HCT116 (cell line): Measurements from ENCODE around the gene PTPRA. TPM values are rescaled to one million over a fixed set of nuclear protein-coding genes. Genes with fewer than 3 reads are reported as not detected.

Experiments used
- ATAC-seq: fragments of 200-7000 bp; cut with Tn5 transposase; 2 replicates; pipeline ENCODE4 v1.9.1; 2020; ENCODE audit warnings: mild to moderate bottlenecking, moderate library complexity
- BruUV-seq: library from RNA; stranded (reverse); fragments of 400-500 nt; replicated peaks from 2 replicates; lab custom pipeline; 2021; lab: Mats Ljungman, UMichigan
- CTCF ChIA-PET: fragments of 300-600 bp; sonication (Branson Sonifier 250); formaldehyde crosslinking; loops from one replicate; lab custom pipeline; 2021; ENCODE audit warnings: antibody characterized with exemption; lab: Charles Lee
- POLR2A ChIA-PET: fragments of 300-600, 350-600 bp; sonication (Branson Sonifier 250); formaldehyde crosslinking; loops from one replicate; lab custom pipeline; 2021; ENCODE audit warnings: antibody characterized with exemption; lab: Charles Lee
- RAD21 ChIA-PET, 2 experiments: fragments of 300-600 bp; sonication (Branson Sonifier 250); formaldehyde crosslinking; loops; one replicate each; lab custom pipeline; 2023; ENCODE audit warnings: low total read pairs in 2 of 2; ENCODE audit not compliant: uncharacterized antibody in 2 of 2, unreplicated experiment in 2 of 2, low non-redundant PET in 1 of 2; lab: Charles Lee
- DNase-seq: peaks from one replicate; pipeline ENCODE4 v3.0.0-alpha.2; 2010; ENCODE audit warnings: low read depth, low spot score
- H2AFZ ChIP-seq: fragments of 200-600 bp; shearing (Covaris generic), sonication (generic); 2 replicates; pipeline ENCODE4 v1.6.1; 2017; ENCODE audit warnings: low read depth, mixed run types, mixed read lengths, antibody characterized with exemption, low read length; ENCODE audit not compliant: poor library complexity, severe bottlenecking
- H3K27ac ChIP-seq: 2 replicates; pipeline ENCODE4 v1.5.1; 2012; ENCODE audit warnings: low read depth, low read length
- H3K27me3 ChIP-seq: fragments of 200-600 bp; sonication (generic); 2 replicates; pipeline ENCODE4 v1.6.1; 2016; ENCODE audit warnings: mixed run types, low read length, mixed read lengths; ENCODE audit not compliant: insufficient read depth
- H3K36me3 ChIP-seq, 2 experiments: fragments of 200-500 bp in 1 of 2; fragments of 200-600 bp in 1 of 2; sonication (Bioruptor generic) in 1 of 2; sonication (generic) in 1 of 2; 2 replicates each; pipeline versions ENCODE4 v1.5.1 to v1.6.1; 2014 to 2016; ENCODE audit warnings: low read length in 2 of 2, inconsistent platforms in 1 of 2, mixed read lengths in 1 of 2, mixed run types in 1 of 2; ENCODE audit not compliant: insufficient read depth in 2 of 2, control insufficient read depth in 1 of 2
- H3K4me1 ChIP-seq, 2 experiments: fragments of 200-600 bp in 1 of 2; sonication (generic) in 1 of 2; 2 replicates each; pipeline versions ENCODE4 v1.5.1 to v1.6.1; 2012 to 2017; ENCODE audit warnings: low read length in 2 of 2, inconsistent platforms in 1 of 2, mild to moderate bottlenecking in 1 of 2, mixed read lengths in 1 of 2, mixed run types in 1 of 2, moderate library complexity in 1 of 2; ENCODE audit not compliant: insufficient read depth in 2 of 2, control insufficient read depth in 1 of 2
- H3K4me2 ChIP-seq: fragments of 200-600 bp; sonication (generic); 2 replicates; pipeline ENCODE4 v1.6.1; 2017; ENCODE audit warnings: mixed run types, low read length, mixed read lengths
- H3K4me3 ChIP-seq, 2 experiments: fragments of 200-600 bp in 1 of 2; sonication (generic) in 1 of 2; replicated peaks in 1 of 2; 2 replicates each; pipeline ENCODE4 v1.5.1; 2011 to 2016; ENCODE audit warnings: low read length in 2 of 2, control low read depth in 1 of 2, low read depth in 1 of 2, mild to moderate bottlenecking in 1 of 2, mixed read lengths in 1 of 2, mixed run types in 1 of 2
- H3K79me2 ChIP-seq: fragments of 200-600 bp; sonication (generic); 2 replicates; pipeline ENCODE4 v1.6.1; 2017; ENCODE audit warnings: mild to moderate bottlenecking, mixed run types, low read length, moderate library complexity, mixed read lengths; ENCODE audit not compliant: insufficient read depth
- H3K9ac ChIP-seq: fragments of 200-600 bp; sonication (generic); 2 replicates; pipeline ENCODE4 v1.6.1; 2016; ENCODE audit warnings: low read length, mixed read lengths
- H3K9me2 ChIP-seq: fragments of 200-600 bp; sonication (generic), shearing (Covaris generic); 2 replicates; pipeline ENCODE4 v1.6.1; 2017; ENCODE audit warnings: mixed run types, mild to moderate bottlenecking, moderate library complexity; ENCODE audit not compliant: insufficient read depth
- H3K9me3 ChIP-seq, 2 experiments: fragments of 200-500 bp in 1 of 2; fragments of 200-600 bp in 1 of 2; sonication (Bioruptor generic) in 1 of 2; sonication (generic) in 1 of 2; 2 replicates each; pipeline ENCODE4 v1.6.1; 2014 to 2017; ENCODE audit warnings: low read length in 2 of 2, mixed read lengths in 2 of 2, inconsistent platforms in 1 of 2, low read depth in 1 of 2, mild to moderate bottlenecking in 1 of 2, mixed run types in 1 of 2, moderate library complexity in 1 of 2; ENCODE audit not compliant: control insufficient read depth in 1 of 2, insufficient read depth in 1 of 2
- H4K20me1 ChIP-seq: fragments of 200-600 bp; sonication (generic), shearing (Covaris generic); 2 replicates; pipeline ENCODE4 v1.6.1; 2017; ENCODE audit warnings: mixed run types, mild to moderate bottlenecking, moderate library complexity; ENCODE audit not compliant: insufficient read depth
- CBX3 ChIP-seq: IDR thresholded peaks from 2 replicates; pipeline ENCODE4 v1.6.1; 2012; ENCODE audit warnings: low read depth
- CEBPB ChIP-seq: IDR thresholded peaks from 2 replicates; pipeline ENCODE4 v1.6.1; 2012; ENCODE audit warnings: low read depth
- FOSL1 ChIP-seq: IDR thresholded peaks from 2 replicates; pipeline ENCODE4 v1.6.1; 2012; ENCODE audit warnings: low read depth
- JUND ChIP-seq: IDR thresholded peaks from 2 replicates; pipeline ENCODE4 v1.6.1; 2012
- SIN3A ChIP-seq: IDR thresholded peaks from 2 replicates; pipeline ENCODE4 v1.6.1; 2012; ENCODE audit warnings: low read depth
- SP1 ChIP-seq: IDR thresholded peaks from 2 replicates; pipeline ENCODE4 v1.6.1; 2012; ENCODE audit warnings: low read depth
- SRF ChIP-seq: IDR thresholded peaks from 2 replicates; pipeline ENCODE4 v1.6.1; 2012; ENCODE audit warnings: low read depth
- TCF7L2 ChIP-seq: IDR thresholded peaks from 2 replicates; pipeline ENCODE4 v1.7.0; 2011; ENCODE audit warnings: borderline replicate concordance, inconsistent platforms; ENCODE audit not compliant: insufficient read depth, insufficient read length; ENCODE audit errors: extremely low read depth
- ZFX ChIP-seq: fragments of 450-650 bp; IDR thresholded peaks from 2 replicates; pipeline ENCODE4 v1.6.1; 2017
- ZNF274 ChIP-seq: fragments of 200-500 bp; sonication (Bioruptor generic); IDR thresholded peaks from 2 replicates; pipeline ENCODE4 v1.6.1; 2014; ENCODE audit warnings: mild to moderate bottlenecking, low read depth, low read length, inconsistent platforms
- intact Hi-C: fragments of 100-400 bp; cut with micrococcal nuclease; formaldehyde crosslinking; loops from 2 replicates; pipeline ENCODE4 v1.10.0; 2022
- total RNA-seq: library from RNA; stranded (reverse); gene quantifications from one replicate; pipeline ENCODE4 v1.2.1, GENCODE V29; 2021; ENCODE audit not compliant: unreplicated experiment
- TF ChIP-seq, protein P1 (sequence below): IDR thresholded peaks from 2 replicates; pipeline ENCODE4 v1.6.1; 2012; ENCODE audit warnings: low read depth
- TF ChIP-seq, protein P2 (sequence below): IDR thresholded peaks from 2 replicates; pipeline ENCODE4 v1.6.1; 2012

The PTPRA gene
- total RNA-seq, 1 experiment from 2014 or later, result 44.6 TPM

DNA sequence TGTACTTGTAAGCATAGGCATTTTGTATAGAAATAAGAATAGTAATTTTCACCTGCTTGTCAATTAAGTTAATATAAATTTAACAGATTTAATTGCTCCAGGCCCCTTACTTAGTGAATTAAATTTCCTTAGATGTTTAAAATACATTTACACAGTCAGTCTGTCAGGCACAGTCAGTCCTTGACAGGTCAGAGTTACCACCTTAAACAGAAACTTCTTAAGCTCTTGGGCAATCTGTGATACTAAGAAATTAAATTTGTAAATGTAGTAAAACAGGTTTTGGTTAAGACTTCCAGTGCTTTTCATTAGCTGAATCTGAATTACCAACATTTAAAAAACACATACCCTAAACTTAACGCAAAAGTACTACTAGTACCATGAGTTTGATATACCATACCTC, 15.9 kb downstream of the PTPRA start:
- ATAC-seq (no peak), DNase-seq (no peak)
- H3K9me2 ChIP-seq, result no peaks in the 10 kb centered on the region
- no peaks in the 10 kb centered on the region for H4K20me1 ChIP-seq
- H3K4me2 ChIP-seq, result no peak overlapping the region
- intact Hi-C loops, result no loop called here
- no peak overlapping the region for H3K9ac ChIP-seq
- ChIA-PET CTCF (no interaction called here), POLR2A (interaction anchor here (1.2 kb wide), 1 partner anchor 16 kb away, joined by 3 read pairs; the partner anchor contains the start of gene PTPRA), RAD21 (no interaction called here)
- H3K9me3 ChIP-seq, result no peaks in the 10 kb centered on the region; a peak in 1 of 4 replicates
- TF ChIP-seq, protein P1, sequence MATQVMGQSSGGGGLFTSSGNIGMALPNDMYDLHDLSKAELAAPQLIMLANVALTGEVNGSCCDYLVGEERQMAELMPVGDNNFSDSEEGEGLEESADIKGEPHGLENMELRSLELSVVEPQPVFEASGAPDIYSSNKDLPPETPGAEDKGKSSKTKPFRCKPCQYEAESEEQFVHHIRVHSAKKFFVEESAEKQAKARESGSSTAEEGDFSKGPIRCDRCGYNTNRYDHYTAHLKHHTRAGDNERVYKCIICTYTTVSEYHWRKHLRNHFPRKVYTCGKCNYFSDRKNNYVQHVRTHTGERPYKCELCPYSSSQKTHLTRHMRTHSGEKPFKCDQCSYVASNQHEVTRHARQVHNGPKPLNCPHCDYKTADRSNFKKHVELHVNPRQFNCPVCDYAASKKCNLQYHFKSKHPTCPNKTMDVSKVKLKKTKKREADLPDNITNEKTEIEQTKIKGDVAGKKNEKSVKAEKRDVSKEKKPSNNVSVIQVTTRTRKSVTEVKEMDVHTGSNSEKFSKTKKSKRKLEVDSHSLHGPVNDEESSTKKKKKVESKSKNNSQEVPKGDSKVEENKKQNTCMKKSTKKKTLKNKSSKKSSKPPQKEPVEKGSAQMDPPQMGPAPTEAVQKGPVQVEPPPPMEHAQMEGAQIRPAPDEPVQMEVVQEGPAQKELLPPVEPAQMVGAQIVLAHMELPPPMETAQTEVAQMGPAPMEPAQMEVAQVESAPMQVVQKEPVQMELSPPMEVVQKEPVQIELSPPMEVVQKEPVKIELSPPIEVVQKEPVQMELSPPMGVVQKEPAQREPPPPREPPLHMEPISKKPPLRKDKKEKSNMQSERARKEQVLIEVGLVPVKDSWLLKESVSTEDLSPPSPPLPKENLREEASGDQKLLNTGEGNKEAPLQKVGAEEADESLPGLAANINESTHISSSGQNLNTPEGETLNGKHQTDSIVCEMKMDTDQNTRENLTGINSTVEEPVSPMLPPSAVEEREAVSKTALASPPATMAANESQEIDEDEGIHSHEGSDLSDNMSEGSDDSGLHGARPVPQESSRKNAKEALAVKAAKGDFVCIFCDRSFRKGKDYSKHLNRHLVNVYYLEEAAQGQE, result no peak
- no peak for TF ChIP-seq FOSL1
- TF ChIP-seq TCF7L2, result no peak
- TF ChIP-seq SRF, result no peak
- no peak for TF ChIP-seq ZNF274
- no peak for TF ChIP-seq CBX3
- TF ChIP-seq, protein P2, sequence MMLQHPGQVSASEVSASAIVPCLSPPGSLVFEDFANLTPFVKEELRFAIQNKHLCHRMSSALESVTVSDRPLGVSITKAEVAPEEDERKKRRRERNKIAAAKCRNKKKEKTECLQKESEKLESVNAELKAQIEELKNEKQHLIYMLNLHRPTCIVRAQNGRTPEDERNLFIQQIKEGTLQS, result no peak
- no peak for TF ChIP-seq CEBPB
- TF ChIP-seq ZFX, result no peak
- no peak for TF ChIP-seq JUND
- no peak for TF ChIP-seq SIN3A
- no peak for TF ChIP-seq SP1
- H3K79me2 ChIP-seq, result peaks cover 92% of the 10 kb centered on the region
- H2AFZ ChIP-seq, result no peak overlapping the region
- H3K4me1 ChIP-seq, result peaks cover 0 to 15% of the 10 kb centered on the region in 2 experiments; a peak in 2 of 4 replicates
- no peak overlapping the region for H3K4me3 ChIP-seq
- no peak overlapping the region for H3K27ac ChIP-seq
- H3K27me3 ChIP-seq, result no peaks in the 10 kb centered on the region
- H3K36me3 ChIP-seq, result no peaks in the 10 kb centered on the region
- BruUV-seq, result no TSS peak
